ENCODE data around the gene CCNB2.
"Not testable (repeated sequence)": the region's sequence is repeated elsewhere in the genome, so short reads cannot be mapped to it uniquely, and the experiment has no call there.

The CCNB2 gene

DNA sequence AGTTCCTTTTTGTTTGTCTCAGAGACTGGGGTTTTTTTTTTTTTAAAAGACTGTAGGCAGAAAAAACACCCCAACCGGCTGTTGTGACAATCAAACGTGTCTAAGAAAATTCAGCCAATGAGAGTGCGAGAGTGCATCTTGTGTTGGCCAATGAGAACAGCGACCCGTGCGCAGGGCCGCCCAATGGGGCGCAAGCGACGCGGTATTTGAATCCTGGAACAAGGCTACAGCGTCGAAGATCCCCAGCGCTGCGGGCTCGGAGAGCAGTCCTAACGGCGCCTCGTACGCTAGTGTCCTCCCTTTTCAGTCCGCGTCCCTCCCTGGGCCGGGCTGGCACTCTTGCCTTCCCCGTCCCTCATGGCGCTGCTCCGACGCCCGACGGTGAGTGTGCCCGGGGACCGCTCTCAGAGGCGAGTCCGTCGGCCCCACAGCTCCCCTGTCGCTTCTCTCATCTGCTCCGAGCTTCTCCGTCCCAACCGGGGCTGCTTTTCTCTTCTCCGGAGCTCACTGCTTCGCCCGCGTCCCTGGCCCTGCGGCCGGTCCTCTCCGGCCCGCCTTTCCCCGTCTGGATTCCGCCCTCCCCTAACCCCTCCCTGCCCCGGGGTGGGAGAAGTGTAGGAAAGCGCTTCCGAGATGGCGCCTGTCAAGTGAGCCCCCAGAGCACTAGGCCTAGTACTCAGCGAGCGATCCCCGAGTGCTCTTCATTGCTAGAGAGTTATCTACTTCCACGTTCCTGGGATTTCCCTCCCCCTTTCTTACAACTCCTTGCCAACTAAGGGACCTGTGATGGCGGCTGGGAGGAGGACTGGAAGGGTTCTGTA, at the start of gene CCNB2:
Gene CCNB2, plus strand, starts transcription at position 235 of the 821 bp plus-strand sequence. Its CDS starts 123 bp downstream, at position 358.
- peak; percentile 88 for DNase-seq

DNA sequence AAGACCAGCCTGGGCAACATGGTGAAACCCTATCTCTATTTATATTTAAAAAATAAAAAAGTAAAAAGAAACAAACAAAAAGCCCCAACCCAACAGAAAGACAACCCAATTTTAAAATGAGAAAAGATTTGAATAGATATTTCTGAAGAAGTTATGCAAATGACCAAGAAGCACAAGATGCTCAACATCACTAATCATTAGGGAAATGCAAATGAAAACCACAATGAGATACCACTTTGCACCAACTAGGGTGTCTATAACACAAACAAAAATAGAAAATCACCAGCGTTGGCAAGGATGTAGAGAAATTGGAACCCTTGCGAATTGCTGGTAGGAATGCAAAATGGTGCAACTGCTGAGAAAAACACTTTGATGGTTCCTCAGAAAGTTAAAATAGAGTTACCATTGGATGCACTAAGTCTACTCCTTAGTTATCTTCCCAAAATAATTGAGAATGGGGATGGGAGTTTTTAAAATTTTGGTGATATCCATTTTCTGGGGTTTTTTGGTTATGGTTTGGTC, 45.8 kb upstream of the CCNB2 start:
- DNase-seq, result no peak

DNA sequence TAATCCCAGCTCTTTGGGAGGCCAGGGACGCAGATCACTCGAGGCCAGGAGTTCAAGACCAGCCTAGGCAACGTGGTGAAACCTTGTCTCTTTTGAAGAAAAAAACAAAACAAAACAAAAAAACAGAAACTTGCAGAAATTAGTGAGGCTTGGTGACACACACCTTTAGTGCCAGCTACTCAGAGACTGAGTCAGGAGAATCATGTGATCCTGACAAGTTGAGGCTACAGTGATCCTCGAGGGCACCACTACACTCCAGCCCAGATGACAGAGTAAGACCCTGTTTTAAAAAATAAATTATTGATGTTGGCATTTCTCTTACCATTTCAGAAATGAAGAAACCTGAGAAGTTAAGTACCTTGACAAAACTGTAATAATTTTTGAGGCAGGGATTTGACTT, 44.6 kb upstream of the CCNB2 start:
- DNase-seq, result no peak

DNA sequence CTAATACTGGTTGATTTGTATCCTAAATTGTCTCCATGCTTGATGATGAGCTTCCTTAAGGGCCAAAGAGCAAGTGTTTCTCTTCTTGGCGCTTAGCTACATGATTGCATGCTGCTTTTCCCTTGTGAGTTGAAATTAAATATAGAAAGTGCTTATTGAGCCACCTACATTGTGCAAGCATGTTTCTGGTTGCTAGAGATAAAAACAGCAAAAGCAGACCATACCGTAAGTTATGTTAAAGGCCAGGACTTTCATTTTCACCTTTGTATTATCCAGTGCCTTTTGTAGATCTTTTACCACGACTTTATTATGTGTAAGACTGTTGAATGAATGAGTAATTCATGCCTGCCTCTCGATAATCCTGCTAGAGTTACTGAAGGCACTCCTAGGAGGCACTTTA, 41.9 kb upstream of the CCNB2 start:
- DNase-seq, result no peak

GRCh38 chr15:59069430-59069829, 35.5 kb upstream of the CCNB2 start:
- no peak for DNase-seq

DNA sequence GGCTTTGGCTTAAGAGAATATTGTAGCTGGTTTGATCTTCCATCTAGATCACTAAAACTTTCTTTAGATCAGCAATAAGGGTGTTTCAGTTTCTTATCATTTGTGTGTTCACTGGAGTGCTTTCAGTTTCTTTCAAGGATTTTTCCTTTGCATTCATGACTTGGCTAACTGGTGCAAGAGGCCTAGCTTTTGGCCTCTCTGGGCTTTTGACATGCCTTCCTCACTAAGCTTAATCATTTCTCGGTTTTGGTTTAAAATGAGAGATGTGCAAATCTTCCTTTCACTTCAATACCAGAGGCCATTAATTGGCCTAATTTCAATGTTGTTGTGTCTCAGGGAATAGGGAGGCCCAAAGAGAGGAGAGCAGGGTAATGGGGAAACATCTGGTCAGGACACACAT, 30.3 kb upstream of the CCNB2 start:
- DNase-seq, result peak; percentile 17

DNA sequence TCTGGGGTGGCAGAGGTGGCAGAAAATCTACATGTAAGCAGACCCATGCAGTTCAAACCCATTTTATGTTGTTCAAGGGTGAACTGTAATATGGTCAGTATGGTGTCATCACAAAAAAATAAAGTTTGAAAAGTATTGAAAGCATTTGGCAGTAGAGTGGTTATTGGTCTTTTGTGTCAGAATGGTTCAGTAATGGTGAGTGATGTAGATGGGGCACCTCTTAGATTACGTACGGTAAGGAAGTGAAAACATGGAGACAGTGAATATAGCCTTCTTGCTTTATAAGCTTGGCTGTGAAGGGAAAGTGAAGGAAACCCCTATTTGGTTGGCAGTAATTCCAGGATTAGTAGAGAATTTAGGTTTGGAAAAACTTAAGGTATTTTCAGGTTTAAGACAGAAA, 17.2 kb upstream of the CCNB2 start:
- no peak for DNase-seq

- DNase-seq, result no peak
Observed at GRCh38 chr15:59094077-59094476, 10.9 kb upstream of the CCNB2 start.

DNA sequence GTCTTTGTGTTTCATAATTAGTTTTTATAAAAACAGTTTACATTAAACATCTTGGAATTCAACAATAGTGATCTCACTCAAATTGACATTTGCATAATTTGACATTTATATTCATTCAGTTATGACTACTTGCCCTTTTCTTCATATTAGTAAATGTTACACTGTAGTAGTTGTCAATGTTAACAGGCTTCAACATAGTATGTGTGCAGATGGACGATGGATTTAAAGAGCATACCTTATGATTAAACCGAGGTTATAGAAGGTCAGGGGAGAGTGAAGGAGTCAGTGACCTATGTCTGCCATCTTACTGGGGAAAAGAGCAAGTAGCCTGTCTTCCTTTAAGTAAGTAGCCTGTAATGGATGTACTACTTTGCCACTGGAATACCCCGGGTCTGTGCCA, 8.5 kb upstream of the CCNB2 start:
- DNase-seq, result no peak

- DNase-seq, result no peak
Observed at GRCh38 chr15:59099162-59099685, 5.7 kb upstream of the CCNB2 start.

- DNase-seq, result no peak
Observed at GRCh38 chr15:59104602-59104911, 389 bp upstream of the CCNB2 start.

DNA sequence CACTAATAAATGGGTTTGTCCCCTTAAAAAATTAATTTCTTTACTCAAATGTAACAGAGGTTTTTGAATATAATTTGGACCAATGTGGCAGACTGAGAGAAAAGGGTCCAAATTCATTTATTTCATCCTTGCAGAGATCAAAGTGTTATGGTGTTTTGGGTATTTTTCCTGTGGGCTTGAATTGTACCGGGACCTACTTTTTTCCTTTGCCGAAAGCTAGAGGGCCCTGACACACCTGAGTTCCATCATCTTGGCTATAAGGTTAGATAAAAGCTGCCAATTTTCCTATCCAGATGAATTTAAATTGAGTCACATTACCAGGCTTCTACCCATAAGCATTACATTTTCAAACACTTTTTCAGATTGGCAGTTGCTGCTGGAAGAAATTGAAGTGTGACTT, 908 bp downstream of the CCNB2 start:
- DNase-seq, result no peak

- DNase-seq, result no peak
Observed at GRCh38 chr15:59111251-59111650, 6.3 kb downstream of the CCNB2 start.

GRCh38 chr15:59115047-59115446, 10.1 kb downstream of the CCNB2 start:
- no peak for DNase-seq

GRCh38 chr15:59116141-59116540, 11.2 kb downstream of the CCNB2 start:
- no peak for DNase-seq

DNA sequence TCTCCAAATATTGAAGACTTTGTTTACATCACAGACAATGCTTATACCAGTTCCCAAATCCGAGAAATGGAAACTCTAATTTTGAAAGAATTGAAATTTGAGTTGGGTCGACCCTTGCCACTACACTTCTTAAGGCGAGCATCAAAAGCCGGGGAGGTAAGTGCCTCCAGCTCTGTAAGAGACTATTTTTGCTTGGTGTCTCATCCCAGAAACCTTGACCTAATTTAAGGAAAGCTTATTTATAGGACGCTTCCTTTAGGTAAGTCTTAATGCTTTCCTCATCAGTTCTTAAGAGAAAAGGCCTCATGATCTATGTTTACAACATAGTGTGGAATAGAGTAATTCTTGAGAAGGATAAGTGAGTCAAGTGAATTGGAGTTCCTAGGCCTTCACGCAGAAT, 11.8 kb downstream of the CCNB2 start:
- DNase-seq, result no peak

DNA sequence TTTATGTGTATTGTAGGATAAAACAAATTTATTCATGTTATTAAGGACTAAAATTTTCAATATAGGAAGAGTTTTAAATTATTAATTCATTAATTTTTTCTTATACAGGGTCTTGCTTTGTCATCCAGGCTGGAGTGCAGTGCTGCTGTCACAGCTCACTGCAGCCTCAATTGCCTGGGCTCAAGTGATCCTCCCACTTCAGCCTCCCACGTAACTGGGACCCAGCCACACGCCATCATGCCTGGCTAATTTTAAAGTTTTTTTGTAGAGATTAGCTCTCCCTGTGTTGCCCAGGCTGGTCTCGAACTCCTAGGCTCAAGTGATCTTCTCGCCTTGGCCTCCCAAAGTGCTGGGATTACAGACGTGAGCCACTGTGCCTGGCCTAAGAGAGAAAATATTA, 14.7 kb downstream of the CCNB2 start:
- DNase-seq, result no peak

GRCh38 chr15:59120937-59121336, 16.0 kb downstream of the CCNB2 start:
- DNase-seq, result no peak

DNA sequence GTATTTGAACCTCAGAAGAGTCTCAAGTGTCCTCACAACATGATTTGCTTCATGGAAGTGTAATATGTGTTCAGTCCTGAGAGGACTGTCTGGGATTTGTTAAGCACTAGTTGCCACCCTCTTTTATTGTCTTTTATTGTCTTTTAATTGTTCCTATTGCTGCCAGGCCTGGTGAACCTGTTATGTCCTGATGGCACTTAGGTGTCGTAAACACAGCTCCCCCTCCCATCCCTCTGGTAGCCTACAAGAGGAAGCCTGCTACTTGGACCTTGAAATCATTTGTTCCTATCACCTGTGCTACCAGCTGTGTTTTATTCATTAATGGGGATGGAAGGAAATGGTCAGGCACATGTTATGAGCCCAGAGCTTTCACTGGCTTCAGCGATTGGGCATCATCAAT, 19.3 kb downstream of the CCNB2 start:
- no peak for DNase-seq

- not testable (repeated sequence) for DNase-seq
Observed at GRCh38 chr15:59125683-59126082, 20.7 kb downstream of the CCNB2 start.

GRCh38 chr15:59127255-59127654, 22.3 kb downstream of the CCNB2 start:
- not testable (repeated sequence) for DNase-seq

DNA sequence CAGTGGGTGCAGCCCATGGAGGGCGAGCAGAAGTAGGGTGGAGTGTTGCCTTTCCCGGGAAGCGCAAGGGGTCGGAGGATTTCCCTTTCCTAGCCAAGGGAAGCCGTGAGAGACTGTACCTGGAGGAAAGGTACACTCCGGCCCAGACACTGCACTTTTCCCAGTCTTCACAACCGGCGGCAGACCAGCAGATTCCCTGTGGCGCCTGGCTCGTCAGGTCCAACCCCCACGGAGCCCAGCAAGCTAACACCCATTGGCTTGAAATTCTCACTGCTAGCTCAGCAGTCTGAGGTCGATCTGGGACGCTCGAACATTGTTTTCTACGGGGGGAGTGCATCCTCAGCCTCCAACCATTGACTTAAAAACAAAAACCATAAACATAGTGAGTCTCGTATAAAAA, 26.5 kb downstream of the CCNB2 start:
- DNase-seq, result no peak

DNA sequence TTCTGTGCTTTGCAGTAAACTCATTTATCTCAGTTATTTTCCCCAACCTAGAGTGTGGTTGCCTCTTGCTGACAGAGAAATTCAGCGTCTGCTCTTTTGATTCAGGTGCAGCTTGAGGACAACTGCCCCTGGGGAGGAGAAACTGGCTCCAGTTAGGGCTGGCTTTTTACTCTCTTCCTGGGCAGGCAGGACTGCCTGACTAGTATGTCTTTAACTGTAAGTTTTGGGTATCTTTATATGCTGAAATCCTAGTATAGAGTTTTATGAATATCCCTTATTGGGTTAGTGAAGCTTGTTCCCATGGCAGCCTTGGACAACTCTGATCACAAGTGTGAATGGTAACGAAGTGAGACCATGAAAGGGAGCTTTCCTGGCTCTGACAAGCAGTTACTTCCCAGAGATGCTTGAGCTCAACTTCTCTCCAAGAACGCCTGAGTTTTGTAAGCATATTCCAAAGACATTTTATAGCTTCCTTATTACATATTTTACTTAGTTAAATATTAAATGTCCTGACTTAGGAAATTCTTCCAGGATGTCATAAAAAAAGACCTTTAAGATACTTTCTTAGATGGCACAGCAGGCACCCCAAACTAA, 27.1 kb downstream of the CCNB2 start:
- DNase-seq, result no peak

DNA sequence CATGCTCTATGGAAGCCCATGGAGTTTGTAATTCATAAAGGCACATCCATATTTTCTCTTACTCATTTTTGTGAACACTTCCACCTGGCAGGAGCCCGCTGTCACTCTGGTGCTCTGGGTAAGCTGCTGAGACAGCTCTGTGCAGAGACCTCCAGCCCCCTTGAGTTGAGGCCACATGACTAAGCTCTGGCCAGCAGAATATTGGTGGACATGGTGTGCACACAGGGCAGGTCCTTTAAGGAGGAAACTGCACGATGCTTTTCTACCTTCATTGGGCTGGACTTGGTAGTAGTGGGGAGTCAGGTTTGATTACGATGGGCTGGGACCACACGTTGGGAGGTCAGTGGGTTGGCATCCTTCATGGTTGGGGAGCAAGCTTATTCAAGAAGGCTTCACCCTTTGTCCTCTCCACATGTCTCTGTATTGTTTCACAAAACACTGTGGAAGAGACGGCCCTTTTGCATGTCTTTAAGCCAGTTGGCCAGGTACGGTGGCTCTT, 29.0 kb downstream of the CCNB2 start:
- no peak for DNase-seq

Measured in activated CD4-positive, alpha-beta T cell treated with anti-CD3 and anti-CD28 coated beads for 48 hours (primary cell).